Neutrophil (primary cell): Measurements from ENCODE around the gene TMEM41B.

Experiments
- H3K27ac ChIP-seq: fragments of 200-600 bp; sonication (generic); 2 replicates; pipeline ENCODE4 v1.5.1; 2016; ENCODE audit warnings: mild to moderate bottlenecking, moderate library complexity
- H3K27me3 ChIP-seq: fragments of 200-600 bp; sonication (generic); 2 replicates; pipeline ENCODE4 v1.6.0; 2016; ENCODE audit warnings: mild to moderate bottlenecking
- H3K36me3 ChIP-seq: fragments of 200-600 bp; sonication (generic); 2 replicates; pipeline ENCODE4 v1.5.1; 2017
- H3K4me1 ChIP-seq, 2 experiments: fragments of 200-600 bp in 1 of 2; sonication (generic) in 1 of 2; 1 replicate in 1 of 2; 2 replicates in 1 of 2; pipeline versions ENCODE4 v1.5.1 to v1.6.1; 2013 to 2016; ENCODE audit warnings: low read depth in 1 of 2, low read length in 1 of 2, mild to moderate bottlenecking in 1 of 2, moderate library complexity in 1 of 2; ENCODE audit not compliant: control insufficient read depth in 1 of 2, insufficient read depth in 1 of 2
- H3K4me3 ChIP-seq, 2 experiments: fragments of 200-600 bp in 1 of 2; sonication (generic) in 1 of 2; 1 replicate in 1 of 2; 2 replicates in 1 of 2; pipeline ENCODE4 v1.5.1; 2013 to 2016; ENCODE audit warnings: low read depth in 1 of 2, low read length in 1 of 2, mild to moderate bottlenecking in 1 of 2, moderate library complexity in 1 of 2
- H3K9me3 ChIP-seq: fragments of 200-600 bp; sonication (generic); 2 replicates; pipeline ENCODE4 v1.5.1; 2016
- TF ChIP-seq, protein P1 (sequence below): fragments of 200-600 bp; sonication (generic); IDR thresholded peaks from 2 replicates; pipeline ENCODE4 v1.5.1; 2016; ENCODE audit warnings: antibody characterized with exemption

The TMEM41B gene

GRCh38 chr11:9347100-9347499 is 32.7 kb upstream of the TMEM41B start:
- H3K4me3 ChIP-seq = no peak overlapping the region
- TF ChIP-seq, protein P1, sequence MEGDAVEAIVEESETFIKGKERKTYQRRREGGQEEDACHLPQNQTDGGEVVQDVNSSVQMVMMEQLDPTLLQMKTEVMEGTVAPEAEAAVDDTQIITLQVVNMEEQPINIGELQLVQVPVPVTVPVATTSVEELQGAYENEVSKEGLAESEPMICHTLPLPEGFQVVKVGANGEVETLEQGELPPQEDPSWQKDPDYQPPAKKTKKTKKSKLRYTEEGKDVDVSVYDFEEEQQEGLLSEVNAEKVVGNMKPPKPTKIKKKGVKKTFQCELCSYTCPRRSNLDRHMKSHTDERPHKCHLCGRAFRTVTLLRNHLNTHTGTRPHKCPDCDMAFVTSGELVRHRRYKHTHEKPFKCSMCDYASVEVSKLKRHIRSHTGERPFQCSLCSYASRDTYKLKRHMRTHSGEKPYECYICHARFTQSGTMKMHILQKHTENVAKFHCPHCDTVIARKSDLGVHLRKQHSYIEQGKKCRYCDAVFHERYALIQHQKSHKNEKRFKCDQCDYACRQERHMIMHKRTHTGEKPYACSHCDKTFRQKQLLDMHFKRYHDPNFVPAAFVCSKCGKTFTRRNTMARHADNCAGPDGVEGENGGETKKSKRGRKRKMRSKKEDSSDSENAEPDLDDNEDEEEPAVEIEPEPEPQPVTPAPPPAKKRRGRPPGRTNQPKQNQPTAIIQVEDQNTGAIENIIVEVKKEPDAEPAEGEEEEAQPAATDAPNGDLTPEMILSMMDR = no peak
- H3K9me3 ChIP-seq = no peaks in the 10 kb centered on the region
- H3K36me3 ChIP-seq = no peaks in the 10 kb centered on the region
- peaks cover 6 to 8% of the 10 kb centered on the region in 2 experiments for H3K4me1 ChIP-seq
- H3K27me3 ChIP-seq = peaks cover 12% of the 10 kb centered on the region
- H3K27ac ChIP-seq = no peak overlapping the region

DNA sequence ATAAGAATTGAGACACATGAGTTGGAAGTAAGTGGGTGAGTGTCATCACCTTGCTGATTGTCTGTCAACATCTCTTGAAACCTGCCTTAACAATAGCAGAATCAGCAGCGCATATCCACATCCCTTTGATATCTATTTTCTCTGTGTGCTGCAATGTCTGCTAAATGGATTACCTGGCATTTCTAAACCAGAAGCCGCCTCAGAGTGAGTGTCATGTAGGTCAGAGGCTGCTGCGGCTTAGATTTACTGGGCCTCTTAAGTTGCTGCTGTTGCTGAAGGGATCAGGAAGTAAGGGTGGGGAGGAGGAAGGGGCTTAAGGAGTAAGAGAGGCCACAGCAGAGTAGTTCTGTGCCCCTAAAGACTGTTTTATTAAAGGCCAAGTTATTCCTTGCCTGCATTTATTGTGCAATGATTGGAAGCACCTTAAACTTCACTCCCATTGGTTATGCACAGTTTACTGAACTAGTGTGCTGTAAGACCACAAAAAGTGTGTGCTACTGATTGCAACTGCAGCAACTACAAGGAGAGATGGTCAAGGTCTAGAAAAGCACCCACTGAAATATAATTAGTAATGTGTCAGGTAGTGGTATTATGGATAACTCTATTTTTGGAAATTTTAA is 29.8 kb upstream of the TMEM41B start:
- H3K27ac ChIP-seq = no peak overlapping the region
- no peaks in the 10 kb centered on the region for H3K9me3 ChIP-seq
- H3K36me3 ChIP-seq = no peaks in the 10 kb centered on the region
- TF ChIP-seq, protein P1 = no peak
- H3K4me3 ChIP-seq = no peak overlapping the region
- H3K27me3 ChIP-seq = peaks cover 12% of the 10 kb centered on the region
- H3K4me1 ChIP-seq = peaks cover 6 to 8% of the 10 kb centered on the region in 2 experiments

- TF ChIP-seq, protein P1 = no peak
- Histone ChIP-seq H3K36me3 (no peaks in the 10 kb centered on the region), H3K27ac (no peak overlapping the region), H3K4me3 (no peak overlapping the region), H3K9me3 (no peaks in the 10 kb centered on the region), H3K4me1 (peaks cover 6 to 8% of the 10 kb centered on the region in 2 experiments), H3K27me3 (no peaks in the 10 kb centered on the region)
Measured at GRCh38 chr11:9341638-9342178, 27.3 kb upstream of the TMEM41B start.

DNA sequence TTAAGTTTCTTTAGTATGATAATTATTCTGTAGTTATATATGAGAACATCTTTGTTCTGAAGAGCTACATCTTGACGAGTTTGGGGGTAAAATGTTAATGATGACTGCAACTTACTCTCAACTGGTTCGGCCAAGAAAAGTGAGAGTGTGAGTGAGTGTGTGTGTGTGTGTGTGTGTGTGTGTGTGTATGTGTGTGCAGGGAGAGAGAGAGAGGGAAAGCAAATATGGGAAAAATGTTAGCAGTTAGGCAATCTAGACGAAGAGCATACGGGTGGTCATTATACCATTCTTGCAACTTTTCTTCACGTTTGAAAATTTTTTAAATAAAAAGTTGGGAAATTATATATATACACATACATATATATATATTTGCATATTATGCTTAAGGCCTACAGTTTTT is 18.3 kb upstream of the TMEM41B start:
- Histone ChIP-seq H3K9me3 (no peaks in the 10 kb centered on the region), H3K36me3 (no peaks in the 10 kb centered on the region), H3K4me3 (no peak overlapping the region), H3K4me1 (no peaks in the 10 kb centered on the region), H3K27me3 (no peaks in the 10 kb centered on the region), H3K27ac (no peak overlapping the region)
- TF ChIP-seq, protein P1 = no peak

- H3K36me3 ChIP-seq = no peaks in the 10 kb centered on the region
- no peaks in the 10 kb centered on the region for H3K4me1 ChIP-seq
- no peak overlapping the region for H3K27ac ChIP-seq
- H3K4me3 ChIP-seq = no peak overlapping the region
- H3K27me3 ChIP-seq = no peaks in the 10 kb centered on the region
- H3K9me3 ChIP-seq = no peaks in the 10 kb centered on the region
- TF ChIP-seq, protein P1 = no peak
Measured at GRCh38 chr11:9330387-9331384, 16.3 kb upstream of the TMEM41B start.
